Thymus (tissue), 11 donors: ENCODE data around the gene SPNS3. TPM values are rescaled to one million over a fixed set of nuclear protein-coding genes. Genes with fewer than 3 reads are reported as not detected.

Experiments
- DNase-seq, 9 donors: peaks; one replicate each; pipeline ENCODE4 v3.0.0-alpha.2; 2013; ENCODE audit warnings: low spot score in 9 of 9, low read depth in 6 of 9, missing footprints in 1 of 9
- H3K27ac ChIP-seq, 2 donors: one replicate each; pipeline ENCODE4 v1.5.1; 2013; ENCODE audit warnings: control low read depth in 1 of 2, low read depth in 1 of 2, low read length in 1 of 2, mild to moderate bottlenecking in 1 of 2, moderate library complexity in 1 of 2
- H3K27me3 ChIP-seq, 2 donors: one replicate each; pipeline ENCODE4 v1.5.1; 2013; ENCODE audit warnings: low read length in 1 of 2; ENCODE audit not compliant: control insufficient read depth in 2 of 2, insufficient read depth in 1 of 2
- H3K36me3 ChIP-seq, 2 donors: one replicate each; pipeline ENCODE4 v1.5.1; 2013; ENCODE audit warnings: low read length in 1 of 2, mild to moderate bottlenecking in 1 of 2, moderate library complexity in 1 of 2; ENCODE audit not compliant: control insufficient read depth in 2 of 2, insufficient read depth in 2 of 2
- H3K4me1 ChIP-seq, 2 donors: one replicate each; pipeline ENCODE4 v1.5.1; 2013; ENCODE audit warnings: low read length in 2 of 2; ENCODE audit not compliant: control insufficient read depth in 2 of 2, insufficient read depth in 2 of 2
- H3K4me3 ChIP-seq, 2 donors: one replicate each; pipeline ENCODE4 v1.5.1; 2013; ENCODE audit warnings: low read length in 2 of 2, control low read depth in 1 of 2, mild to moderate bottlenecking in 1 of 2
- H3K9me3 ChIP-seq, 2 donors: one replicate each; pipeline ENCODE4 v1.5.1; 2013; ENCODE audit warnings: low read length in 1 of 2, mild to moderate bottlenecking in 1 of 2; ENCODE audit not compliant: control insufficient read depth in 2 of 2, insufficient read depth in 1 of 2
- WGBS: extraction: QIAGEN DNeasy Blood & Tissue Kit; methylation state at CpG from one replicate; pipeline ENCODE4 v1.1.7; 2013; 5-methylcytosine and 5-hydroxymethylcytosine counted together
- polyA plus RNA-seq: library from polyadenylated mRNA; stranded (reverse); fragments of 200-250 nt; gene quantifications from one replicate; pipeline ENCODE4 v1.2.3, GENCODE V29; 2013
- total RNA-seq: library from RNA; stranded (reverse); fragments of 120-200 nt; gene quantifications from one replicate; pipeline ENCODE4 v1.2.4, GENCODE V29; 2013
- donor health status: healthy.

Gene SPNS3
- total and polyA plus RNA-seq, 2 donors, result 9.1 to 11.5 TPM

- Histone ChIP-seq H3K4me1 (peaks cover 20 to 47% of the 10 kb centered on the region in 2 donors), H3K9me3 (peaks cover 0 to 3% of the 10 kb centered on the region in 2 donors), H3K27ac (peak overlapping the region; percentile 57 to 87), H3K27me3 (no peaks in the 10 kb centered on the region), H3K36me3 (peaks cover 0 to 3% of the 10 kb centered on the region in 2 donors), H3K4me3 (no peak overlapping the region)
- WGBS, result 18% methylated on average over 14 of the region's 14 CpGs
- peak in 3 of 9 donors; percentile 50 to 70 (median 54) for DNase-seq
These were observed 47.5 kb downstream of the SPNS3 start for GRCh38 chr17:4480929-4481898.

DNA sequence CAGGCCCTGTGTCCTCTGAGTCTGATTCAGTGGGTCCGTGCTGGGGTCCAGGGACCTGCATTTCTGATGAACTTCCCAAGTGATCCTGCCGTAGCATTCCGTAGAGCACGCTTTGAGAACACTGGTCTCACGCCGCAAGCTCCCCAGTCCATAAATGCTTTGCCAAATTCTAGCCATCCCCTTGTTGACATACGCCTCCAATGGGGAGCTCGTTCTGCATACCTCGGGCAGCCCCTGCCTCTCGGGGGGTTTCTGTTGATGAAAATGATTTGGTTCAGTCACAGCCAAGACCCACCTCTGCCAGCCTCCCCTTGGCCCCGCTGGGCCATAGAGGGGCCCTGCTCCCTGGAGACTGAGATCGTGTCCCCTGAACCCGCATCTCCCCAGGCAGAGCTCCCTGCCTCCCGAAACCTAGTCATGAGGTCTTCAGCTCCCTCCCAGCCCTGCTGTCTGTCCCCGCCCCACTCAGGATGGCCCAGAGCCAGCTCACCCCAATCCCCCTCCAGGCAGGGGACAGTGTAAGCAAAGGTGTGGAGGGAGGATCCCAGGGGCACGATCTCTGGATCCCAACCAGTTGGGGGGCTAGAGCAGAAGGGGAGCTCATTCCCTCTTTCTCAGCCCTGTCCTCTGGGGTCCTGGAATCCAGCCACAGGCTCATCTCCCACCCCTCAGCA is 48.7 kb downstream of the SPNS3 start:
- Histone ChIP-seq H3K4me3 (no peak overlapping the region), H3K36me3 (peaks cover 0 to 3% of the 10 kb centered on the region in 2 donors), H3K27ac (no peak overlapping the region), H3K27me3 (no peaks in the 10 kb centered on the region), H3K4me1 (peaks cover 11 to 39% of the 10 kb centered on the region in 2 donors), H3K9me3 (peaks cover 0 to 3% of the 10 kb centered on the region in 2 donors)
- no peak for DNase-seq
- 96% methylated on average over 16 of the region's 16 CpGs for WGBS

DNA sequence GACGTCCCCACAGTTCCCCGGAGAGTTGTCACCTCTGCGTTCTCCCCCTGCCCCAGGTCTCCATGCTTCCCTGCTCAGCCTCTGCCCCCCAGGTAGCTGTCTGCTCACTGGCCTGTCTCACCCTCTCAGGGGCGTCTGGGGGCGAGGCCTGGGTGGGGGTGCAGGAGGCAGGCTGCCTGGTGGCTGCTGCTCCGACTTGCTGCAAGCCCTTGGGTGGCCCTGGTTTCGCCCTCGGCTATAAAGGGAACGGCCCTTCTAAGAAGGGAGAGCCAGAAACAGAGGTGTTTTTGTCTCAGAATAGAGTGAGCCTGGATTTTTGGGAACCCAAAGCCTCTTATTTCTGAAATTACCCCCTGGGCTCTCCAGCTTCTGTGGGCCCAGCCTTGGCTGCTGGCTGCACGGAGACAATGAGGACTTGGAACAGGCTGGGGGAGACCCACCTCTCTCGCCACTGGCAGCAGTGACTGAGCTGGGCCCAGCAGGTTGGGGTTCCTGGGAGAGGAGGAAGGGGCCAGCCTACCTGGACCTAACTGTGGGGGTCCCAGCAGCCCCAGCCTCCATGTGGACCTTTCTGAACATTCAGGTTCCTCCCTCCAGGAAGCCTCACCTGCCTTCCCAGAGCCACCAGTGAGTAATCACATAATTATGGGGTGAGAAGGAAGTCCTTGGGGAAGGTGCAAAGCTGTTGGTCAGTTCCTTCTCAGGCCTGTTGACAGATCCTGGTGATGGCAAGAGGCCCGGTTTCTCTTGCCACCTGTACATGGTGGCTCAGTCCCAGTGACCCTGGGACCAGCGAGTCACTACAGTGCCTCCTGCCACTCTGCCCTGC is 49.5 kb downstream of the SPNS3 start:
- 95% methylated on average over 13 of the region's 13 CpGs for WGBS
- H3K27me3 ChIP-seq, result no peaks in the 10 kb centered on the region
- no peak for DNase-seq
- no peak overlapping the region for H3K4me3 ChIP-seq
- peaks cover 0 to 3% of the 10 kb centered on the region in 2 donors for H3K36me3 ChIP-seq
- H3K27ac ChIP-seq, result peak overlapping the region in 1 of 2 donors; percentile 22
- H3K4me1 ChIP-seq, result peaks cover 11 to 36% of the 10 kb centered on the region in 2 donors
- H3K9me3 ChIP-seq, result peaks cover 0 to 3% of the 10 kb centered on the region in 2 donors

DNA sequence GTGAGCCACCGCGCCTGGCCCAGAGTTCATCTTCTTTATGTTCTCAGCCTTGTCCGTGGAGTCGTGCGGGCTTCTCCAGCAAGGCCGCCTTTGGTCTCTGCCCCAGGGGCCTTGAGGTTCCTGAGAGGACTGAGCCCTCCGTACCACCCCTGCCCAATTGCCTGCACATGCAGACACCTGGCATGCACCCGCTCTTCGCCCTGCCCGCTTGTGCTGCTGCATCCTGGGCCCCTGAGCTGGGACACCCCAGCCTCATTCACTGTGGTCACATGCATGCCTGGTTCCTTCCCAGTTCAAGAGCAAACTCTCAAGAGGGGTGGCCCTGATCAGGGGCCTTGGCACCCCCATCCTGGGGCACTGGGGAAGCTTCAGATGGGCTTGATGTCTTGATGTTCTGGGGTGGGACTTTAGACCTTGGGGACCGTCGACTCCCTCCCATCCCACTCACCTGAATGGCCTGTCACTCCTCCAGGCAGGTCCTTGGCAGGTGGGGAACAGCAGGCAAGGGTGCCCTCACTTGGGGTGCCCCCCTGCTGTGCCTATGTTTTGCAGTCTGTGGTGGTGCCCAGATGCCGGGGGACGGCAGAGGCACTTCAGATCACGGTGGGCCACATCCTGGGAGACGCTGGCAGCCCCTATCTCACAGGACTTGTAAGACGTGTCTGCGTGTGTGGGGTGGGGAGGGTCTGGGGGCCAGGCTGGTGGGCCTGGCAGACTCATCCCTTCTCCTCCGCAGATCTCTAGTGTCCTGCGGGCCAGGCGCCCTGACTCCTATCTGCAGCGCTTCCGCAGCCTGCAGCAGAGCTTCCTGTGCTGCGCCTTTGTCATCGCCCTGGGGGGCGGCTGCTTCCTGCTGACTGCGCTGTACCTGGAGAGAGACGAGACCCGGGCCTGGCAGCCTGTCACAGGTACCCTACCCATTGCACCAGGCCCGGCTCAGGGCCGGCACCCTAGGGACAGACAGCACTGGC is 52.2 kb downstream of the SPNS3 start:
- peaks cover 0 to 3% of the 10 kb centered on the region in 2 donors for H3K36me3 ChIP-seq
- H3K4me3 ChIP-seq, result peak overlapping the region; percentile 53 to 65
- H3K27me3 ChIP-seq, result no peaks in the 10 kb centered on the region
- DNase-seq, result peak in 4 of 9 donors; percentile 34 to 81 (median 67)
- 51% methylated on average over 31 of the region's 31 CpGs for WGBS
- H3K9me3 ChIP-seq, result peaks cover 0 to 3% of the 10 kb centered on the region in 2 donors
- peaks cover 7 to 25% of the 10 kb centered on the region in 2 donors for H3K4me1 ChIP-seq
- peak overlapping the region; percentile 50 to 87 for H3K27ac ChIP-seq

- peaks cover 0 to under 1% of the 10 kb centered on the region in 2 donors for H3K36me3 ChIP-seq
- peaks cover 0 to 3% of the 10 kb centered on the region in 2 donors for H3K9me3 ChIP-seq
These were observed 53.6 kb downstream of the SPNS3 start for GRCh38 chr17:4487296-4487695.

GRCh38 chr17:4487820-4488716 is 54.3 kb downstream of the SPNS3 start:
- WGBS, result 92% methylated on average over 24 of the region's 24 CpGs
- H3K36me3 ChIP-seq, result no peaks in the 10 kb centered on the region
- H3K27me3 ChIP-seq, result no peaks in the 10 kb centered on the region
- H3K27ac ChIP-seq, result no peak overlapping the region
- peaks cover 0 to 23% of the 10 kb centered on the region in 2 donors for H3K4me1 ChIP-seq
- H3K9me3 ChIP-seq, result no peaks in the 10 kb centered on the region
- H3K4me3 ChIP-seq, result no peak overlapping the region
- DNase-seq, result no peak

More at GRCh38 chr17:4487296-4487695, 53.6 kb downstream of the SPNS3 start:
- Histone ChIP-seq H3K4me1 (peaks cover 0 to 18% of the 10 kb centered on the region in 2 donors), H3K27ac (no peak overlapping the region), H3K27me3 (no peaks in the 10 kb centered on the region), H3K4me3 (no peak overlapping the region)
- 96% methylated on average over 8 of the region's 8 CpGs for WGBS
- no peak for DNase-seq

DNA sequence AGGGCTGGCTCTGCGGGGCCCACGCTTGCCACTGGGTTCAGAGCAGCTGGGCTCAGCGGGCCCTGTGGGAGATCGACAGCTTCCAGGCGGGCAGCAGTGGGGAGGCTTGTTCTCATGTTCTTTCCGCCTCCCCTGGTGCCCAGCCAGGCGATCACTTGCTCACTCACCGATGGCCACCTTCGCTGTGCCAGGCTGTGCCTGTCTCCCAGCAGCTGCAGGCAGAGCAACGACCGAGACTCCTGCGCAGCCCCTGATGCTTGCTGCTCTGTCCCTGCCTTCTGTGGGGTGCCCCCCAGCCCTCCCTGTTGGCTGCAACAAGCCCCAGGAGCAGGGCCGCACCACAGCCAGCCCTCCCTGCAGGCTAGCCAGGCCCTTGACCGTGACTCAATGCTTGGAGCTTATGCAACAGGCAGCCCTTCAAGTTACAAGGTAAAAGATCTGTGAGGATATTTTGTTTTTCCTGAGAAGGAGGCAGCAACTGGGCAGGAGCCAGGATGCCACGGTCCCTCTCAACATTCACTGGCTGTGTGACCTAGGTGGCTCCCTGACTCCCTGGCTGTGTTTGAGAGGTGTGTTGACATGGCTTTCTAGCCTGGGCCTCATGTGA is 55.4 kb downstream of the SPNS3 start:
- Histone ChIP-seq H3K27me3 (no peaks in the 10 kb centered on the region), H3K4me1 (peaks cover 0 to 26% of the 10 kb centered on the region in 2 donors), H3K4me3 (no peak overlapping the region), H3K36me3 (no peaks in the 10 kb centered on the region), H3K9me3 (no peaks in the 10 kb centered on the region), H3K27ac (no peak overlapping the region)
- WGBS, result 96% methylated on average over 15 of the region's 15 CpGs
- DNase-seq, result no peak
